GM23248 (cell line): ENCODE data around the gene PHRF1.

Source experiments
- EZH2 ChIP-seq: fragments of 200-600 bp; sonication (generic); IDR thresholded peaks from 2 replicates; pipeline ENCODE4 v1.6.1; 2018; ENCODE audit warnings: antibody characterized with exemption, mild to moderate bottlenecking; ENCODE audit not compliant: insufficient read depth, poor library complexity, severe bottlenecking
- EZH2phosphoT487 ChIP-seq: fragments of 200-600 bp; sonication (generic); IDR thresholded peaks from 2 replicates; pipeline ENCODE4 v1.6.1; 2018; ENCODE audit warnings: antibody characterized with exemption, moderate library complexity, mild to moderate bottlenecking, low read depth; ENCODE audit not compliant: insufficient read depth

GRCh38 chr11:563066-563811 lies 13.0 kb upstream of the PHRF1 start:
- TF ChIP-seq EZH2: no peak
- no peak for TF ChIP-seq EZH2phosphoT487
